IMR-90 (cell line): ENCODE results near the gene SLC6A12. TPM values are rescaled to one million over a fixed set of nuclear protein-coding genes. Genes with fewer than 3 reads are reported as not detected.

Experiments used
- ATAC-seq: fragments of 200-7000 bp; cut with Tn5 transposase; 2 replicates; pipeline ENCODE4 v1.9.1; 2020; ENCODE audit warnings: low read depth, mild to moderate bottlenecking, moderate library complexity
- BruUV-seq: library from RNA; stranded (reverse); fragments of 400-500 nt; replicated peaks from 2 replicates; lab custom pipeline; 2021; lab: Mats Ljungman, UMichigan
- CTCF ChIA-PET: fragments of 300-600 bp; formaldehyde crosslinking; extraction: SDS; loops from one replicate; lab custom pipeline; 2021; ENCODE audit warnings: antibody characterized with exemption; lab: Yijun Ruan, JAX
- POLR2A ChIA-PET: fragments of 300-600 bp; sonication (Branson Sonifier 250); formaldehyde crosslinking; loops from one replicate; lab custom pipeline; 2022; ENCODE audit warnings: antibody characterized with exemption; ENCODE audit not compliant: unreplicated experiment; lab: Charles Lee
- DNase-seq: peaks from one replicate; pipeline ENCODE4 v3.0.0; 2013
- H2AFZ ChIP-seq: replicated peaks from 2 replicates; pipeline ENCODE3; 2013; ENCODE audit warnings: low read length, mild to moderate bottlenecking; ENCODE audit not compliant: poor library complexity
- H2AK5ac ChIP-seq: 2 replicates; pipeline ENCODE4 v1.6.1; 2013; ENCODE audit warnings: low read depth, low read length, inconsistent platforms
- H2AK9ac ChIP-seq: replicated peaks from 2 replicates; pipeline ENCODE3; 2013; ENCODE audit warnings: mild to moderate bottlenecking, low read depth, low read length, moderate library complexity; ENCODE audit not compliant: poor library complexity
- H2BK120ac ChIP-seq: 2 replicates; pipeline ENCODE4 v1.6.1; 2013; ENCODE audit warnings: low read depth, low read length, inconsistent platforms
- H2BK15ac ChIP-seq: 3 replicates; pipeline ENCODE4 v1.6.1; 2013; ENCODE audit warnings: low read depth, low read length, inconsistent platforms
- H2BK20ac ChIP-seq: 2 replicates; pipeline ENCODE4 v1.6.1; 2013; ENCODE audit warnings: low read depth, mild to moderate bottlenecking, inconsistent platforms, low read length, moderate library complexity
- H2BK5ac ChIP-seq: 2 replicates; pipeline ENCODE4 v1.6.1; 2013; ENCODE audit warnings: mild to moderate bottlenecking, low read depth, low read length, inconsistent platforms; ENCODE audit not compliant: poor library complexity, severe bottlenecking
- H3K14ac ChIP-seq: replicated peaks from 2 replicates; pipeline ENCODE4 v1.6.1; 2013; ENCODE audit warnings: low read depth, low read length, inconsistent platforms
- H3K18ac ChIP-seq: 2 replicates; pipeline ENCODE4 v1.6.1; 2013; ENCODE audit warnings: low read depth, low read length, control low read depth
- H3K23ac ChIP-seq: 2 replicates; pipeline ENCODE4 v1.6.1; 2013; ENCODE audit warnings: low read depth, low read length, inconsistent platforms
- H3K27ac ChIP-seq: 2 replicates; pipeline ENCODE4 v1.5.1; 2013; ENCODE audit warnings: mild to moderate bottlenecking, control low read depth, low read length; ENCODE audit not compliant: insufficient read depth
- H3K27me3 ChIP-seq: 2 replicates; pipeline ENCODE4 v1.6.1; 2013; ENCODE audit warnings: low read length; ENCODE audit not compliant: control insufficient read depth, insufficient read depth
- H3K36me3 ChIP-seq: 2 replicates; pipeline ENCODE4 v1.6.1; 2013; ENCODE audit warnings: low read length, mixed read lengths; ENCODE audit not compliant: control insufficient read depth, insufficient read depth
- H3K4ac ChIP-seq: 2 replicates; pipeline ENCODE4 v1.6.1; 2013; ENCODE audit warnings: low read depth, low read length, inconsistent platforms
- H3K4me1 ChIP-seq: 2 replicates; pipeline ENCODE4 v1.6.1; 2013; ENCODE audit warnings: low read length, mixed read lengths; ENCODE audit not compliant: control insufficient read depth, insufficient read depth
- H3K4me2 ChIP-seq: 2 replicates; pipeline ENCODE4 v1.6.1; 2013; ENCODE audit warnings: low read depth, mild to moderate bottlenecking, control low read depth, low read length, moderate library complexity
- H3K4me3 ChIP-seq: 2 replicates; pipeline ENCODE4 v1.5.1; 2013; ENCODE audit warnings: low read depth, mild to moderate bottlenecking, control low read depth, low read length, moderate library complexity; ENCODE audit not compliant: insufficient read depth
- H3K56ac ChIP-seq: 2 replicates; pipeline ENCODE4 v1.6.1; 2013; ENCODE audit warnings: low read length, inconsistent platforms; ENCODE audit not compliant: insufficient read depth; ENCODE audit errors: extremely low read depth
- H3K79me1 ChIP-seq, 2 experiments: 2 replicates each; pipeline ENCODE4 v1.6.1; 2013; ENCODE audit warnings: low read length in 2 of 2, inconsistent platforms in 1 of 2, low read depth in 1 of 2
- H3K9ac ChIP-seq: 2 replicates; pipeline ENCODE4 v1.6.1; 2013; ENCODE audit warnings: low read depth, low read length, control low read depth
- H3K9me1 ChIP-seq: 2 replicates; pipeline ENCODE4 v1.6.1; 2013; ENCODE audit warnings: low read length, inconsistent platforms; ENCODE audit not compliant: insufficient read depth
- H3K9me3 ChIP-seq: 2 replicates; pipeline ENCODE4 v1.6.1; 2013; ENCODE audit warnings: low read length; ENCODE audit not compliant: control insufficient read depth, insufficient read depth
- H4K20me1 ChIP-seq: 2 replicates; pipeline ENCODE4 v1.6.1; 2013; ENCODE audit warnings: low read length, inconsistent platforms; ENCODE audit not compliant: insufficient read depth
- H4K5ac ChIP-seq: 2 replicates; pipeline ENCODE4 v1.6.1; 2013; ENCODE audit warnings: mild to moderate bottlenecking, low read depth, low read length, control low read depth
- H4K8ac ChIP-seq, 2 experiments: 2 replicates each; pipeline ENCODE4 v1.6.1; 2013; ENCODE audit warnings: low read depth in 2 of 2, low read length in 2 of 2, control low read depth in 1 of 2, inconsistent platforms in 1 of 2
- H4K91ac ChIP-seq: 2 replicates; pipeline ENCODE4 v1.6.1; 2013; ENCODE audit warnings: low read depth, low read length, inconsistent platforms; ENCODE audit not compliant: insufficient read depth
- CEBPB ChIP-seq: IDR thresholded peaks from 2 replicates; pipeline ENCODE4 v1.6.1; 2012; ENCODE audit warnings: low read depth, low read length, improper control_type of control experiment
- CHD1 ChIP-seq: IDR thresholded peaks from 2 replicates; pipeline ENCODE4 v1.6.1; 2012; ENCODE audit warnings: low read depth, low read length, improper control_type of control experiment
- MAFK ChIP-seq: IDR thresholded peaks from 2 replicates; pipeline ENCODE4 v1.6.1; 2012; ENCODE audit warnings: low read depth, low read length, improper control_type of control experiment
- MAZ ChIP-seq: IDR thresholded peaks from 2 replicates; pipeline ENCODE4 v1.6.1; 2012; ENCODE audit warnings: low read depth, mild to moderate bottlenecking, low read length, improper control_type of control experiment, moderate library complexity, borderline replicate concordance
- NFE2L2 ChIP-seq: fragments of 150-350 bp; IDR thresholded peaks from 2 replicates; pipeline ENCODE4 v1.6.1; 2016; ENCODE audit warnings: low read depth, mild to moderate bottlenecking, low read length
- RAD21 ChIP-seq: IDR thresholded peaks from 2 replicates; pipeline ENCODE4 v1.6.1; 2012; ENCODE audit warnings: low read length, improper control_type of control experiment
- RCOR1 ChIP-seq: IDR thresholded peaks from 2 replicates; pipeline ENCODE4 v1.6.1; 2012; ENCODE audit warnings: mild to moderate bottlenecking, low read length, improper control_type of control experiment; ENCODE audit not compliant: insufficient replicate concordance
- RFX5 ChIP-seq: IDR thresholded peaks from 2 replicates; pipeline ENCODE4 v1.8.0; 2012; ENCODE audit warnings: low read depth, mild to moderate bottlenecking, low read length, moderate library complexity
- WGBS, 2 experiments: methylation state at CpG; one replicate each; pipeline versions ENCODE4 v1.1.5 to v1.1.7; 2013; ENCODE audit warnings: missing lambda C conversion rate in 2 of 2; ENCODE audit not compliant: insufficient read length in 1 of 2; ENCODE audit errors: extremely low coverage in 2 of 2; 5-methylcytosine and 5-hydroxymethylcytosine counted together
- dilution Hi-C: fragments of 300-500 bp; cut with HindIII; formaldehyde crosslinking; loops from one replicate; pipeline ENCODE4 v1.14.3; 2018; ENCODE audit warnings: low sequenced_read_pairs; ENCODE audit not compliant: unreplicated experiment
- in situ Hi-C: fragments of 300-500 bp; cut with MboI; formaldehyde crosslinking; loops from 3 replicates; pipeline ENCODE4 v1.14.3; 2019; ENCODE audit warnings: low sequenced_read_pairs, inconsistent platforms, mixed read lengths
- intact Hi-C: fragments of 100-400 bp; cut with micrococcal nuclease; formaldehyde crosslinking; loops from 2 replicates; pipeline ENCODE4 v1.10.0; 2022
- polyA plus RNA-seq, 3 experiments: library from polyadenylated mRNA; depleted of rRNA; stranded (reverse); fragments of >200 nt; gene quantifications; 2 replicates each; pipeline ENCODE4 v1.2.3, GENCODE V29; 2012; ENCODE audit warnings: low replicate concordance in 1 of 3
- total RNA-seq: library from RNA; depleted of rRNA; stranded (reverse); fragments of >200 nt; gene quantifications from 2 replicates; pipeline ENCODE4 v1.2.3, GENCODE V29; 2012

SLC6A12 gene
- total and polyA plus RNA-seq, 2 of the 4 experiments (the other 2 are of a cell fraction), result not detected

DNA sequence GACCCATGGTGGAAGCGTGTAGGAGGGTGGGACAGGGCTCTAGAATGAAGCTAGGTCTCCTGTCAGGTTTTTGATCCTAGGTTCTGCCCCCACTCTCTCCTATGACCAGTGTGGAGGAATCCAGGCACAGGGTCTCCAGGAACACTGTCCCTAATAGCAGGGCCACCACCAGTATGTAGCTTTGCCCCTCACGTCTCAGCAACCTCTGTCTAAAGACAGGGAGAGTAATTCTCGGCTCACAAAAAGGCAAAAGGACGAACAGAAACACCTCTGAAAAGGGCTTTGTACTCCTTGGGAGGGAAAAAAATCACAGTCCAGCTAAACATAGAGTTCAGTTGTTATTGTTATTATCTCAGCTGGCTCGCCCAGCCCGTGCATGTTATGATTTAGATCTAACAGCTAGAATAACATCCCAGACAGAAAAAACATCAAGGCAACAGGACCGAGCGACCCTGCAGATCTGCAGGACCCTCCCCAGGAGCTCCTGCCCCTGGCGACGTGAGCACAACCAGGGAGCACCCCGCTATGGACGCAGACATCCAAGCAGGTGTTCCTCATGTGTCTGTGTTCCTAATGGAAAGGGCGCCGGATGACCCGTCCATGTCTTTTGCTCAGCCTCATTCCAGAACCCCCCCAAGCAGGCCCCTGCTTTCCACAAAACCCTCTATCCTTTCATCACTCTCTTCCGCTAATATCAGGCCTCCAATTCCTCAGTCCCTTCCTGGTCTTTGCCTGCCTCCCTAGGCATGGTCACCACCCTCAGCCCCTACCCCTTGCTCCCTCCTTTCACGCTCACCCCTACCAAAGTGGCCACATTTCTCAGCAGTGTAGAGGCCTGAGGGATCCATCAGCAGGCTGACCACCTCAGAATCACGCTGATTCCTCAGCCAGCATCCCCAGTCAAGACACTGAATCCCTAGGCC lies 14.2 kb upstream of the SLC6A12 start:
- Histone ChIP-seq H3K18ac (no peak overlapping the region), H4K5ac (no peak overlapping the region), H2BK5ac (no peak overlapping the region), H2BK20ac (no peak overlapping the region), H3K9me3 (0 out of 2 replicates have a peak, but pooled peaks cover 2% of the 10 kb centered on the region), H2AK5ac (no peak overlapping the region), H3K4me1 (no peaks in the 10 kb centered on the region), H3K9ac (no peak overlapping the region), H4K20me1 (no peaks in the 10 kb centered on the region), H3K36me3 (no peaks in the 10 kb centered on the region), H3K27me3 (peaks cover 81% of the 10 kb centered on the region), H3K27ac (no peak overlapping the region), H3K79me1 (no peaks in the 10 kb centered on the region), H3K23ac (no peak overlapping the region), H3K9me1 (no peaks in the 10 kb centered on the region), H2BK120ac (no peak overlapping the region), H3K14ac (no peak overlapping the region), H3K4me2 (no peak overlapping the region), H2AK9ac (no peak overlapping the region), H3K56ac (no peak overlapping the region), H2BK15ac (no peak overlapping the region), H3K4ac (no peak overlapping the region), H4K8ac (no peak overlapping the region), H2AFZ (no peak overlapping the region), H4K91ac (no peak overlapping the region), H3K4me3 (no peak overlapping the region)
- in situ Hi-C loops, result no loop called here
- 35% methylated on average over 7 of the region's 18 CpGs; no CpG with 5 or more reads in 1 of the 2 experiments for WGBS, 2 experiments
- no TSS peak for BruUV-seq
- DNase-seq (no peak), ATAC-seq (no peak)
- no peak for TF ChIP-seq CEBPB
- no peak for TF ChIP-seq NFE2L2
- TF ChIP-seq RFX5, result no peak
- no peak for TF ChIP-seq RAD21
- no peak for TF ChIP-seq RCOR1
- TF ChIP-seq MAFK, result no peak
- no peak for TF ChIP-seq MAZ
- TF ChIP-seq CHD1, result no peak
- dilution Hi-C loops, result no loop called here
- POLR2A ChIA-PET, result no interaction called here
- CTCF ChIA-PET, result no interaction called here
- intact Hi-C loops, result no loop called here
